Fibroblast of lung (primary cell): Measurements from ENCODE around the gene TBRG1. TPM values are rescaled to one million over a fixed set of nuclear protein-coding genes. Genes with fewer than 3 reads are reported as not detected.

ENCODE experiments used
- DNase-seq, 2 donors: peaks; one replicate each; pipeline versions ENCODE4 v3.0.0 to v3.0.0-alpha.2; 2010; ENCODE audit warnings: low read depth in 2 of 2
- H2AFZ ChIP-seq: 2 replicates; pipeline ENCODE4 v1.5.1; 2012; ENCODE audit warnings: low read length, control low read depth, inconsistent platforms
- H3K27ac ChIP-seq: 2 replicates; pipeline ENCODE4 v1.5.1; 2011; ENCODE audit warnings: low read length, control low read depth; ENCODE audit not compliant: insufficient read depth
- H3K27me3 ChIP-seq: 2 replicates; pipeline ENCODE4 v1.5.1; 2011; ENCODE audit warnings: mild to moderate bottlenecking, low read length; ENCODE audit not compliant: control insufficient read depth, insufficient read depth
- H3K36me3 ChIP-seq: 2 replicates; pipeline ENCODE4 v1.5.1; 2011; ENCODE audit warnings: low read length; ENCODE audit not compliant: control insufficient read depth, insufficient read depth
- H3K4me1 ChIP-seq: 2 replicates; pipeline ENCODE4 v1.5.1; 2011; ENCODE audit warnings: low read length; ENCODE audit not compliant: control insufficient read depth, insufficient read depth; ENCODE audit errors: extremely low read depth
- H3K4me2 ChIP-seq: 2 replicates; pipeline ENCODE4 v1.5.1; 2011; ENCODE audit warnings: low read length, control low read depth; ENCODE audit not compliant: insufficient read depth; ENCODE audit errors: extremely low read depth
- H3K4me3 ChIP-seq, 4 experiments: fragments of 200-600 bp in 1 of 4; sonication (generic) in 1 of 4; replicated peaks in 1 of 4; 2 replicates each; pipeline ENCODE4 v1.5.1; 2011 to 2016; ENCODE audit warnings: low read length in 4 of 4, low read depth in 3 of 4, mild to moderate bottlenecking in 3 of 4, control low read depth in 2 of 4, inconsistent platforms in 1 of 4, mixed read lengths in 1 of 4; ENCODE audit not compliant: insufficient read depth in 1 of 4; ENCODE audit errors: control extremely low read depth in 1 of 4
- H3K79me2 ChIP-seq: 2 replicates; pipeline ENCODE4 v1.5.1; 2012; ENCODE audit warnings: mild to moderate bottlenecking, low read length, inconsistent platforms; ENCODE audit not compliant: control insufficient read depth, insufficient read depth
- H3K9ac ChIP-seq: 2 replicates; pipeline ENCODE4 v1.5.1; 2011; ENCODE audit warnings: mild to moderate bottlenecking, low read length, control low read depth; ENCODE audit not compliant: insufficient read depth
- H3K9me3 ChIP-seq: 2 replicates; pipeline ENCODE4 v1.5.1; 2012; ENCODE audit warnings: low read depth, low read length; ENCODE audit not compliant: control insufficient read depth, insufficient read depth
- H4K20me1 ChIP-seq: 2 replicates; pipeline ENCODE4 v1.5.1; 2011; ENCODE audit warnings: low read length; ENCODE audit not compliant: control insufficient read depth, insufficient read depth; ENCODE audit errors: extremely low read depth
- EZH2 ChIP-seq: IDR thresholded peaks from 2 replicates; pipeline ENCODE4 v1.5.1; 2012; ENCODE audit warnings: low read length, control low read depth, mild to moderate bottlenecking; ENCODE audit errors: missing control alignments
- polyA plus RNA-seq, 2 donors: library from polyadenylated mRNA; depleted of rRNA in 1 of 2; stranded (reverse) in 1 of 2; unstranded in 1 of 2; fragments of >200 nt; gene quantifications; 2 replicates each; pipeline ENCODE4 v1.2.1, GENCODE V29; 2011 to 2012; ENCODE audit warnings: missing spikeins in 1 of 2
- total RNA-seq: library from RNA; depleted of rRNA; stranded (reverse); fragments of >200 nt; gene quantifications from 2 replicates; pipeline ENCODE4 v1.2.1, GENCODE V29; 2014
- TF ChIP-seq, protein P1 (sequence below), 2 donors: IDR thresholded peaks in 1 of 2; conservative IDR thresholded peaks in 1 of 2; 1 replicate in 1 of 2; 2 replicates in 1 of 2; pipeline ENCODE4 v1.5.1; 2011 to 2012; ENCODE audit warnings: low read length in 2 of 2, control low read depth in 1 of 2, inconsistent platforms in 1 of 2, low read depth in 1 of 2, mild to moderate bottlenecking in 1 of 2

The TBRG1 gene
- total and polyA plus RNA-seq, 2 donors (not counting 1 experiment from before 2014, with no cell fraction given): 31.0 to 36.2 TPM

DNA sequence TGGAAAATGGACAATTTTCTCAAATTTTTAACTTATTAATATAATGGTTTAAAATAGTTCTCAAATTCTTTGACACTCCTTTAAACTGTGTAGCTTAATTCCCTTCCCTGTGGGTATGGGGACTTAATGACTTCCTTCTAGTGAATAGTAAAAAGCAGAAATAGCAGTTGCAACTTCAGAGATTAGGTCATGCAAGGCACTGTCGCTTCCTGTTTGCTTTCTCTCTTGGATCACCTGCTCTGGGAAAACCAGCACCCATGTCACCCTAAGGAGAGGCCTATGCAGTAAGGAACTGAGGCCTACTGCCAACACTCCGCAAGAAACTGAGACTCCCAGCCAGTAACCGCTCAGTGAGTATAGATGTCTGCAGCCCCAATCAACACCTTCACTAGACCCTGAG, 16.9 kb upstream of the TBRG1 start:
- no peak overlapping the region for H3K9ac ChIP-seq
- no peaks in the 10 kb centered on the region for H3K79me2 ChIP-seq
- no peak overlapping the region for H2AFZ ChIP-seq
- no peaks in the 10 kb centered on the region for H3K9me3 ChIP-seq
- no peaks in the 10 kb centered on the region for H3K4me1 ChIP-seq
- no peaks in the 10 kb centered on the region for H3K27me3 ChIP-seq
- H3K4me3 ChIP-seq: no peak overlapping the region
- no peaks in the 10 kb centered on the region for H3K36me3 ChIP-seq
- DNase-seq: no peak
- H4K20me1 ChIP-seq: no peaks in the 10 kb centered on the region
- no peak for TF ChIP-seq EZH2
- TF ChIP-seq, protein P1, sequence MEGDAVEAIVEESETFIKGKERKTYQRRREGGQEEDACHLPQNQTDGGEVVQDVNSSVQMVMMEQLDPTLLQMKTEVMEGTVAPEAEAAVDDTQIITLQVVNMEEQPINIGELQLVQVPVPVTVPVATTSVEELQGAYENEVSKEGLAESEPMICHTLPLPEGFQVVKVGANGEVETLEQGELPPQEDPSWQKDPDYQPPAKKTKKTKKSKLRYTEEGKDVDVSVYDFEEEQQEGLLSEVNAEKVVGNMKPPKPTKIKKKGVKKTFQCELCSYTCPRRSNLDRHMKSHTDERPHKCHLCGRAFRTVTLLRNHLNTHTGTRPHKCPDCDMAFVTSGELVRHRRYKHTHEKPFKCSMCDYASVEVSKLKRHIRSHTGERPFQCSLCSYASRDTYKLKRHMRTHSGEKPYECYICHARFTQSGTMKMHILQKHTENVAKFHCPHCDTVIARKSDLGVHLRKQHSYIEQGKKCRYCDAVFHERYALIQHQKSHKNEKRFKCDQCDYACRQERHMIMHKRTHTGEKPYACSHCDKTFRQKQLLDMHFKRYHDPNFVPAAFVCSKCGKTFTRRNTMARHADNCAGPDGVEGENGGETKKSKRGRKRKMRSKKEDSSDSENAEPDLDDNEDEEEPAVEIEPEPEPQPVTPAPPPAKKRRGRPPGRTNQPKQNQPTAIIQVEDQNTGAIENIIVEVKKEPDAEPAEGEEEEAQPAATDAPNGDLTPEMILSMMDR (conservative IDR thresholded peaks at IDR 0.05 in 1 of 2, IDR thresholded peaks at IDR 0.05 in 1 of 2; ENCODE audit: low read depth in 1 of 2, low read length in 2 of 2): no peak
- H3K4me2 ChIP-seq: no peak overlapping the region
- no peak overlapping the region for H3K27ac ChIP-seq

DNA sequence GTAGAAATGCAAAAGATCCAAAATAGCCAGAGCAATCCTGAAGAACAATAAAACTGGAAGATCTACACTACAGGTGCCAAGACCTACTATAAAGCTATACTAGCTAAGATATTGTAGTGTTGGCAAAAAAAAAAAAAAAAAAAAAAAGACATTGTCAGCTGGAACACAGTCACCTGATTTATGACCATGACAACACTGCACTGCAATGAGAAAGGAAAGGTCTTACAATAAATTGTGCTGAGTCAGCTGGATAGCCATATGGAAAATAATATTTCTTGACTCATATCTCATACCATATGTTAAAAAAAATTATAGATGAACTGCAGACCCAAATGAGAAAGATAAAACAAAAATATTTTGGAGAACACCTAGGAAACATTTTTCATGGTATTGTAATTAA, 14.5 kb upstream of the TBRG1 start:
- Histone ChIP-seq H4K20me1 (no peaks in the 10 kb centered on the region), H3K9ac (no peak overlapping the region), H3K27me3 (no peaks in the 10 kb centered on the region), H2AFZ (no peak overlapping the region), H3K9me3 (no peaks in the 10 kb centered on the region), H3K4me3 (no peak overlapping the region), H3K4me1 (no peaks in the 10 kb centered on the region), H3K36me3 (no peaks in the 10 kb centered on the region), H3K27ac (no peak overlapping the region), H3K4me2 (no peak overlapping the region), H3K79me2 (no peaks in the 10 kb centered on the region)
- no peak for DNase-seq
- TF ChIP-seq EZH2: no peak
- TF ChIP-seq, protein P1 (conservative IDR thresholded peaks at IDR 0.05 in 1 of 2, IDR thresholded peaks at IDR 0.05 in 1 of 2; ENCODE audit: low read depth in 1 of 2, low read length in 2 of 2): no peak

DNA sequence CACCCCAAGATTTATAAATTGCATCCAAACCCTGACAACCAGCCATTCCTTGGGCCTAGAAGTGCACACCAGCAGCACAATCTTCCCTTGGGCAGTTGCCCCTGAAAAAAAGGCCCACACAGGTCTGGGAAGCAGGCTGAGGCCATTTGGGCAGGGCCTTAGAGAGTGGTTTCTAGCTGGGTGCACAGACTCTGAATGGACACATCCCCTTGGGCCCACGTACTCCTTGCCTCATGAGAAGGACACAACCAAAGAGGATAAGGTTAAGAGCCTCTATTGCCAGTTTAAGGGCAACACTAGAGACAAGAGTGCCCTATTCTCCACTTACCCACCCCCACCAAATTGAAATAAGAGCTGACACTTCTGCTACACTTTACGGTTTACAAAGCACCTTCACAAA, 12.4 kb upstream of the TBRG1 start:
- Histone ChIP-seq H3K36me3 (no peaks in the 10 kb centered on the region), H3K79me2 (no peaks in the 10 kb centered on the region), H3K4me2 (no peak overlapping the region), H4K20me1 (no peaks in the 10 kb centered on the region), H3K9ac (no peak overlapping the region), H3K27ac (no peak overlapping the region), H3K4me3 (no peak overlapping the region), H3K27me3 (no peaks in the 10 kb centered on the region), H2AFZ (no peak overlapping the region), H3K4me1 (no peaks in the 10 kb centered on the region), H3K9me3 (no peaks in the 10 kb centered on the region)
- TF ChIP-seq, protein P1 (conservative IDR thresholded peaks at IDR 0.05 in 1 of 2, IDR thresholded peaks at IDR 0.05 in 1 of 2; ENCODE audit: low read depth in 1 of 2, low read length in 2 of 2): no peak
- no peak for TF ChIP-seq EZH2
- no peak for DNase-seq
